BLaER1 (cell line): ENCODE results near the gene PPFIBP2.

ENCODE experiments used
- H3K27ac ChIP-seq: shearing (Covaris generic); formaldehyde crosslinking; 2 replicates; pipeline ENCODE4 v1.8.1; 2022
- H3K27me3 ChIP-seq: shearing (Covaris generic); formaldehyde crosslinking; 2 replicates; pipeline ENCODE4 v1.8.1; 2022
- H3K36me3 ChIP-seq: shearing (Covaris generic); formaldehyde crosslinking; 2 replicates; pipeline ENCODE4 v1.8.1; 2022
- H3K4me1 ChIP-seq: shearing (Covaris generic); formaldehyde crosslinking; 2 replicates; pipeline ENCODE4 v1.8.1; 2022
- H3K4me2 ChIP-seq: shearing (Covaris generic); formaldehyde crosslinking; 2 replicates; pipeline ENCODE4 v1.8.1; 2022
- H3K4me3 ChIP-seq: shearing (Covaris generic); formaldehyde crosslinking; 2 replicates; pipeline ENCODE4 v1.8.1; 2022
- H3K9ac ChIP-seq: shearing (Covaris generic); formaldehyde crosslinking; 2 replicates; pipeline ENCODE4 v1.8.1; 2022
- H3K9me3 ChIP-seq: shearing (Covaris generic); formaldehyde crosslinking; 2 replicates; pipeline ENCODE4 v1.8.1; 2022
- H4K20me1 ChIP-seq: shearing (Covaris generic); formaldehyde crosslinking; 2 replicates; pipeline ENCODE4 v1.8.1; 2022
- Cebpa-rat ChIP-seq: shearing (Covaris generic); IDR thresholded peaks from 2 replicates; pipeline ENCODE4 v1.8.1; 2022

Gene PPFIBP2

DNA sequence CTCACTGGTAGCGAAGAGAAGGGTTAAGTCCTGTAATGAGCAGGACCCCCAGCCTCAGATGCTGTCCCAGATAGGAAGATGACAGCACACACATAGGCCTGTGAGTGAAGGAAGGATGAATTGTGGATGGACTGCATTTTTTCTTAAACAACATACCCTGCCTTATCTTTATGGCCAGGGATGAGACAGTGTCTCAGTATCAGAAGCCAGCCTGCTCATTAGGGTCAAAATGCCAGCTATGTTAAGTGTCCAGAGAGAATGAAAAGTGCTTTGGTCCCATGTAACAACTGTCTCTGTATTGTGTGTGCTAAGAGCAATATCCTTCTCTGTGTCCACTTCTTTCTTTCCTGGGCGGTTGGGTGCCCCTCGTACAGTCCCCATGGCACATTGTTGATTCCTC is 30.2 kb downstream of the PPFIBP2 start:
- peaks cover 100% of the 10 kb centered on the region for H4K20me1 ChIP-seq

GRCh38 chr11:7545611-7546010 is 31.8 kb downstream of the PPFIBP2 start:
- H4K20me1 ChIP-seq = peaks cover 100% of the 10 kb centered on the region
- H3K27me3 ChIP-seq = no peaks in the 10 kb centered on the region
- no peak overlapping the region for H3K27ac ChIP-seq
- no peak overlapping the region for H3K4me3 ChIP-seq
- H3K9ac ChIP-seq = no peak overlapping the region
- no peaks in the 10 kb centered on the region for H3K9me3 ChIP-seq
- peaks cover 5% of the 10 kb centered on the region; the same call in 1 of the 2 replicates for H3K36me3 ChIP-seq
- H3K4me1 ChIP-seq = no peaks in the 10 kb centered on the region
- no peak overlapping the region for H3K4me2 ChIP-seq
- no peak for TF ChIP-seq Cebpa-rat

More for the DNA sequence above, 30.2 kb downstream of the PPFIBP2 start:
- no peaks in the 10 kb centered on the region for H3K36me3 ChIP-seq
- H3K4me3 ChIP-seq = no peak overlapping the region
- H3K9ac ChIP-seq = no peak overlapping the region
- no peak for TF ChIP-seq Cebpa-rat
- H3K4me2 ChIP-seq = no peak overlapping the region
- no peak overlapping the region for H3K27ac ChIP-seq
- H3K4me1 ChIP-seq = no peaks in the 10 kb centered on the region
- H3K27me3 ChIP-seq = no peaks in the 10 kb centered on the region
- no peaks in the 10 kb centered on the region for H3K9me3 ChIP-seq

- H3K27ac ChIP-seq = no peak overlapping the region
- peaks cover 100% of the 10 kb centered on the region for H4K20me1 ChIP-seq
- H3K4me1 ChIP-seq = no peaks in the 10 kb centered on the region
- H3K36me3 ChIP-seq = peaks cover 5% of the 10 kb centered on the region; the same call in 1 of the 2 replicates
- no peak for TF ChIP-seq Cebpa-rat
- H3K27me3 ChIP-seq = no peaks in the 10 kb centered on the region
- no peak overlapping the region for H3K4me3 ChIP-seq
- no peak overlapping the region for H3K4me2 ChIP-seq
- H3K9ac ChIP-seq = no peak overlapping the region
- no peaks in the 10 kb centered on the region for H3K9me3 ChIP-seq
These were observed 32.6 kb downstream of the PPFIBP2 start for GRCh38 chr11:7546324-7546791.

DNA sequence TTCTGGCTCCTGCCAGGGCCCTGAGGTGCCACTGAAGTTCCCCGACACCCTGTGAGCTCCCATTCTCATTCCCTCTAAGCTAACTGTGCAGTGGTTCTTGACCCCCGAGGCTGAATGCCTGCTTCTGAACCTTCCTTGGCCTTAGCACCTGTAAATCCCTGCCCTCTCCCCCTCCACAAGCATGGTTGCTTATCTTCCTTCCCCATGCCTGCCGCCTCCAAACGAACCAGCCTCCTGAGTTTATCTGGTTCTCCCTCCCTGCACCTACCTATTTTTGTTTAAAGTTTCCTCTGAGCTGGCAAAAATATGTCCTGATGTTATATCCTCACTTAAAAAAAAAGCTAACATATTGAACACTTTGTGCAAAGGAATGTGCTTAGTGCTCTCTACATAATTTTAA is 33.9 kb downstream of the PPFIBP2 start:
- Histone ChIP-seq H3K4me1 (no peaks in the 10 kb centered on the region), H3K9ac (no peak overlapping the region), H3K27ac (no peak overlapping the region), H3K4me2 (no peak overlapping the region), H3K36me3 (peaks cover 9% of the 10 kb centered on the region; the same call in 1 of the 2 replicates), H3K4me3 (no peak overlapping the region), H3K27me3 (no peaks in the 10 kb centered on the region), H4K20me1 (peaks cover 100% of the 10 kb centered on the region), H3K9me3 (no peaks in the 10 kb centered on the region)
- TF ChIP-seq Cebpa-rat = no peak

DNA sequence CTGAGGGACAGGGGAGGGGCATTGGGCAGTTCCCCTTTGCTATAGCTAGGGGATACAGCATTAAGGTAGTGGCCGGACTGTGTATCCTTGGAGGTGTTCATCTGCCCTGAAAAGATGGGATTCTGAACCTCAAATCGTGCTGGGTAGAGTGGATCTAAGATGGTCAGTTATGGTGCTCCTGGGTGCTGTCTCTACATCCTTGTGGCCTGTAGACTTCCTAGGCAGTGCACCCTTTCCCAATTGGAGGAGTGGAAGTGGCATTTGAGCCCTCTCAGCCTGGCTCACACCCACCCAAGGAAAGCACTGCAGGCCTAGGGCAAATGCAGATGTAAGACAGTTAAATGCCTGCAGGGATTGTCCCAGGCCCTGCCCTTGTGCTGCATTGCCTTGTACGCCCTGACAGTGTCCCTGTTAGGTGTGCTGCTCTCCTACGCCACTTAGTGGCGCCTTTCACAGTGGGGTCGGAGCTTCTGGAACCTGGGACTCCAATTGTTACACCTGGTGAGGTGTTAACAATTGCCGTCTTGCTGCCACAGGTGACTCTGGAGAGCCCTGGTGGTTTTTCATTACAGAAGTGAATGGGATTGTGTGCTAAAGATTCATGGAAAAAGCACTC is 35.0 kb downstream of the PPFIBP2 start:
- Histone ChIP-seq H3K27me3 (no peaks in the 10 kb centered on the region), H3K4me3 (no peak overlapping the region), H3K4me1 (no peaks in the 10 kb centered on the region), H3K9me3 (no peaks in the 10 kb centered on the region), H3K9ac (no peak overlapping the region), H4K20me1 (peaks cover 100% of the 10 kb centered on the region), H3K4me2 (no peak overlapping the region), H3K36me3 (peaks cover 9% of the 10 kb centered on the region; the same call in 1 of the 2 replicates), H3K27ac (no peak overlapping the region)
- TF ChIP-seq Cebpa-rat = no peak

DNA sequence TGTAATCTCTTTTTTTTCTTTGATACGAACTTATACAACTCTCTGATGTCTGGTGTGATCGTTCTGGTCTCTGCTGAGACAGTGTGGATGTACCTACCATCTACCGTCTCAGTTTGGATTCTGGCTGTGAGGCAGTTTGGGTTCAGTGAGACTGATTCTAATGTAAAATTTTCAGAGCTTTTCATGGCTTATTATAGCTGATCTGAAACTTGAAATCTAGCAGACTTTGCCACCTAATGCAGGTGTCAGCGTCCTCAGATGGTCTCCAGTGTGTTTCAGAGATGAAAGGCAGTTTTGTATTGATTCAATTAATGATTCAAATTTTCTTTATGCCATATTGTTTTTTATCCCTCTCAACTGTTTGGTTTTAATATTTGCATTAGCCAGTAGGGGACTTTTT is 35.9 kb downstream of the PPFIBP2 start:
- Histone ChIP-seq H3K4me1 (no peaks in the 10 kb centered on the region), H3K9me3 (no peaks in the 10 kb centered on the region), H3K4me2 (no peak overlapping the region), H3K36me3 (peaks cover 9% of the 10 kb centered on the region; the same call in 1 of the 2 replicates), H3K27ac (no peak overlapping the region), H3K27me3 (no peaks in the 10 kb centered on the region), H3K9ac (no peak overlapping the region), H3K4me3 (no peak overlapping the region), H4K20me1 (peaks cover 100% of the 10 kb centered on the region)
- no peak for TF ChIP-seq Cebpa-rat

GRCh38 chr11:7551571-7551970 is 37.8 kb downstream of the PPFIBP2 start:
- H3K4me3 ChIP-seq = no peak overlapping the region
- no peaks in the 10 kb centered on the region for H3K9me3 ChIP-seq
- H3K27ac ChIP-seq = no peak overlapping the region
- H3K27me3 ChIP-seq = no peaks in the 10 kb centered on the region
- H3K4me1 ChIP-seq = no peaks in the 10 kb centered on the region
- peaks cover 9% of the 10 kb centered on the region; the same call in 1 of the 2 replicates for H3K36me3 ChIP-seq
- no peak overlapping the region for H3K4me2 ChIP-seq
- TF ChIP-seq Cebpa-rat = no peak
- peaks cover 100% of the 10 kb centered on the region for H4K20me1 ChIP-seq
- H3K9ac ChIP-seq = no peak overlapping the region

DNA sequence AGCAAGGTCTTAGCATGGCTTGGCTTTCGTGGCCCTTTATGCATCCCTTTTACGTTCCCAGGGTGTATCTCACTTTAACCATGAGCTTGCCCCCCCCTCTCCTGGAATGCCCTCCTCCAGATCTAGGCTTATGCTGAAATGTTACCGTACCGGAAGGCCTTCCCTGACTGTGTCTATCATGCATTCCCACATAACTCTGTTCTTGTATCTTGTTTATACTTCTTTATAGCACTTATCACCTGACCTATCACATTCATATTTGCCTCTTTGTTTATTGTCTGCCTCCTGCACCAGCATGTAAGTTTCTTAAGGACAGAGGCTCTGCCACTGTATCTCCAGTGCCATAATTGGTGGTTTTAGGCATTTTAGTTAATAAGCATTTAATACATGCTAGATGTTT is 38.9 kb downstream of the PPFIBP2 start:
- no peak overlapping the region for H3K9ac ChIP-seq
- no peak overlapping the region for H3K27ac ChIP-seq
- no peak overlapping the region for H3K4me2 ChIP-seq
- peaks cover 9% of the 10 kb centered on the region; the same call in 1 of the 2 replicates for H3K36me3 ChIP-seq
- no peaks in the 10 kb centered on the region for H3K4me1 ChIP-seq
- H3K9me3 ChIP-seq = no peaks in the 10 kb centered on the region
- H3K27me3 ChIP-seq = no peaks in the 10 kb centered on the region
- no peak for TF ChIP-seq Cebpa-rat
- no peak overlapping the region for H3K4me3 ChIP-seq
- H4K20me1 ChIP-seq = peaks cover 100% of the 10 kb centered on the region

GRCh38 chr11:7555052-7555699 is 41.4 kb downstream of the PPFIBP2 start:
- Histone ChIP-seq H3K9me3 (no peaks in the 10 kb centered on the region), H3K36me3 (peaks cover 7% of the 10 kb centered on the region; the same call in 1 of the 2 replicates), H3K4me3 (no peak overlapping the region), H3K27ac (no peak overlapping the region), H3K9ac (no peak overlapping the region), H4K20me1 (peaks cover 100% of the 10 kb centered on the region), H3K4me1 (no peaks in the 10 kb centered on the region), H3K27me3 (no peaks in the 10 kb centered on the region), H3K4me2 (no peak overlapping the region)
- TF ChIP-seq Cebpa-rat = no peak

DNA sequence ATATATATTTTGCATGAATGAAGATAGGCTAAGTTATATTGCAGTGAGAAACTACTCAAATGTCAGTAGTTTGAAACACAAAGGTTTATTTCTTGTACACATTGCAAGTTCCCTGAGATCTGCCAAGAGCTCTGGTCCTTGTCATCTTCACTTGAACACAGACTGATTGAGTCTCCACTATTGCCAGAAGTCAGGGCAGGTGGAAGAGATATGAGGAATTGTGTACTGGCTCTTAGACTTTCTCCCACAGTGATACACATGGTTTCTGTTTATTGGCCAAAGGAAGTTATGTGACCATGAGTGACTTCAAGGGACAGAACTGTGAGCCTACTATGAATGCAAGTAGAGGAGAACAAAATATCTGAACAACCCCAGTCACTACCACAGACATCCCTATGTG is 44.2 kb downstream of the PPFIBP2 start:
- no peak overlapping the region for H3K4me2 ChIP-seq
- no peaks in the 10 kb centered on the region for H3K27me3 ChIP-seq
- H3K4me3 ChIP-seq = no peak overlapping the region
- H3K36me3 ChIP-seq = no peaks in the 10 kb centered on the region
- no peak overlapping the region for H3K9ac ChIP-seq
- H3K27ac ChIP-seq = no peak overlapping the region
- no peak for TF ChIP-seq Cebpa-rat
- H4K20me1 ChIP-seq = peaks cover 97% of the 10 kb centered on the region
- no peaks in the 10 kb centered on the region for H3K9me3 ChIP-seq
- H3K4me1 ChIP-seq = no peaks in the 10 kb centered on the region
